Colonic mucosa (tissue), 4 donors: Measurements from ENCODE around the gene KCNE2. TPM values are rescaled to one million over a fixed set of nuclear protein-coding genes. Genes with fewer than 3 reads are reported as not detected.

Source experiments
- DNase-seq: peaks from one replicate; pipeline ENCODE4 v3.0.0-alpha.2; 2020
- H3K27ac ChIP-seq: fragments of 200-600 bp; one replicate; pipeline ENCODE4 v1.8.0; 2021
- H3K27me3 ChIP-seq: fragments of 200-600 bp; one replicate; pipeline ENCODE4 v1.8.0; 2021
- H3K36me3 ChIP-seq: fragments of 200-600 bp; one replicate; pipeline ENCODE4 v1.8.0; 2021
- H3K4me1 ChIP-seq: fragments of 200-600 bp; one replicate; pipeline ENCODE4 v1.8.0; 2021; ENCODE audit warnings: mild to moderate bottlenecking
- H3K4me3 ChIP-seq: fragments of 200-600 bp; one replicate; pipeline ENCODE4 v1.8.0; 2021
- H3K9ac ChIP-seq, 2 donors: one replicate each; pipeline ENCODE4 v1.7.0; 2013; ENCODE audit warnings: control low read depth in 2 of 2, low read depth in 2 of 2, low read length in 2 of 2
- H3K9me3 ChIP-seq: fragments of 200-600 bp; one replicate; pipeline ENCODE4 v1.8.0; 2021
- intact Hi-C: fragments of 100-400 bp; cut with DNase I; formaldehyde crosslinking; loops from one replicate; pipeline ENCODE4 v1.14.1; 2022
- total RNA-seq, 2 donors: library from RNA; stranded (reverse); fragmentation: NEBNext Ultra II Directional in 1 of 2; extraction: Animal tissue kit (Norgen Biotek cat#: 25700) in 1 of 2; gene quantifications; one replicate each; pipeline ENCODE4 v1.2.1, GENCODE V29; 2021
- TF ChIP-seq, protein P1 (sequence below): fragments of 200-600 bp; IDR thresholded peaks from one replicate; pipeline ENCODE4 v1.8.0; 2022; ENCODE audit warnings: antibody characterized with exemption, mild to moderate bottlenecking
- donor health status: healthy.
- donor health status: DM: no; HTN: no; CAD: no.
- donor health status: DM: no; HTN: no; CAD: no.

Gene KCNE2
- total RNA-seq, 2 donors from 2014 or later: 0.24 to 1.1 TPM

- H3K27me3 ChIP-seq: no peaks in the 10 kb centered on the region
- H3K36me3 ChIP-seq: no peaks in the 10 kb centered on the region
- no peak overlapping the region for H3K9ac ChIP-seq
- no peak for DNase-seq
- no peaks in the 10 kb centered on the region for H3K4me1 ChIP-seq
- H3K9me3 ChIP-seq: no peaks in the 10 kb centered on the region
- no peak overlapping the region for H3K27ac ChIP-seq
- TF ChIP-seq, protein P1, sequence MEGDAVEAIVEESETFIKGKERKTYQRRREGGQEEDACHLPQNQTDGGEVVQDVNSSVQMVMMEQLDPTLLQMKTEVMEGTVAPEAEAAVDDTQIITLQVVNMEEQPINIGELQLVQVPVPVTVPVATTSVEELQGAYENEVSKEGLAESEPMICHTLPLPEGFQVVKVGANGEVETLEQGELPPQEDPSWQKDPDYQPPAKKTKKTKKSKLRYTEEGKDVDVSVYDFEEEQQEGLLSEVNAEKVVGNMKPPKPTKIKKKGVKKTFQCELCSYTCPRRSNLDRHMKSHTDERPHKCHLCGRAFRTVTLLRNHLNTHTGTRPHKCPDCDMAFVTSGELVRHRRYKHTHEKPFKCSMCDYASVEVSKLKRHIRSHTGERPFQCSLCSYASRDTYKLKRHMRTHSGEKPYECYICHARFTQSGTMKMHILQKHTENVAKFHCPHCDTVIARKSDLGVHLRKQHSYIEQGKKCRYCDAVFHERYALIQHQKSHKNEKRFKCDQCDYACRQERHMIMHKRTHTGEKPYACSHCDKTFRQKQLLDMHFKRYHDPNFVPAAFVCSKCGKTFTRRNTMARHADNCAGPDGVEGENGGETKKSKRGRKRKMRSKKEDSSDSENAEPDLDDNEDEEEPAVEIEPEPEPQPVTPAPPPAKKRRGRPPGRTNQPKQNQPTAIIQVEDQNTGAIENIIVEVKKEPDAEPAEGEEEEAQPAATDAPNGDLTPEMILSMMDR: no peak
- intact Hi-C loops: no loop called here
- H3K4me3 ChIP-seq: no peak overlapping the region
Observed at GRCh38 chr21:34358866-34359265, 4.9 kb upstream of the KCNE2 start.

GRCh38 chr21:34360488-34361241 lies 3.1 kb upstream of the KCNE2 start:
- TF ChIP-seq, protein P1: no peak
- H3K36me3 ChIP-seq: no peaks in the 10 kb centered on the region
- no peak overlapping the region for H3K9ac ChIP-seq
- no peaks in the 10 kb centered on the region for H3K27me3 ChIP-seq
- no peaks in the 10 kb centered on the region for H3K9me3 ChIP-seq
- no peaks in the 10 kb centered on the region for H3K4me1 ChIP-seq
- intact Hi-C loops: no loop called here
- no peak overlapping the region for H3K4me3 ChIP-seq
- DNase-seq: no peak
- H3K27ac ChIP-seq: no peak overlapping the region

GRCh38 chr21:34362136-34362444 lies 1.7 kb upstream of the KCNE2 start:
- Histone ChIP-seq H3K9ac (no peak overlapping the region), H3K27me3 (no peaks in the 10 kb centered on the region), H3K36me3 (no peaks in the 10 kb centered on the region), H3K4me3 (no peak overlapping the region), H3K9me3 (no peaks in the 10 kb centered on the region), H3K4me1 (no peaks in the 10 kb centered on the region), H3K27ac (no peak overlapping the region)
- DNase-seq: no peak
- intact Hi-C loops: no loop called here
- TF ChIP-seq, protein P1: no peak

GRCh38 chr21:34362670-34363069 lies 1.1 kb upstream of the KCNE2 start:
- Histone ChIP-seq H3K4me3 (no peak overlapping the region), H3K9me3 (no peaks in the 10 kb centered on the region), H3K4me1 (no peaks in the 10 kb centered on the region), H3K27me3 (no peaks in the 10 kb centered on the region), H3K9ac (no peak overlapping the region), H3K36me3 (no peaks in the 10 kb centered on the region), H3K27ac (no peak overlapping the region)
- TF ChIP-seq, protein P1: no peak
- intact Hi-C loops: no loop called here
- DNase-seq: no peak

- Histone ChIP-seq H3K36me3 (no peaks in the 10 kb centered on the region), H3K27me3 (no peaks in the 10 kb centered on the region), H3K4me3 (no peak overlapping the region), H3K27ac (no peak overlapping the region), H3K9ac (no peak overlapping the region), H3K4me1 (no peaks in the 10 kb centered on the region), H3K9me3 (no peaks in the 10 kb centered on the region)
- intact Hi-C loops: no loop called here
- TF ChIP-seq, protein P1: no peak
- no peak for DNase-seq
Observed at GRCh38 chr21:34364921-34365320, 1.1 kb downstream of the KCNE2 start.
